ENCODE data around the gene FKBP2. TPM values are rescaled to one million over a fixed set of nuclear protein-coding genes. Genes with fewer than 3 reads are reported as not detected.
A peak's percentile ranks its signal among the peaks of the same experiment; 100 is the strongest.

FKBP2 gene
- total RNA-seq, 4 donors from 2014 or later = 45.5 to 78.3 (median 58.4) TPM

DNA sequence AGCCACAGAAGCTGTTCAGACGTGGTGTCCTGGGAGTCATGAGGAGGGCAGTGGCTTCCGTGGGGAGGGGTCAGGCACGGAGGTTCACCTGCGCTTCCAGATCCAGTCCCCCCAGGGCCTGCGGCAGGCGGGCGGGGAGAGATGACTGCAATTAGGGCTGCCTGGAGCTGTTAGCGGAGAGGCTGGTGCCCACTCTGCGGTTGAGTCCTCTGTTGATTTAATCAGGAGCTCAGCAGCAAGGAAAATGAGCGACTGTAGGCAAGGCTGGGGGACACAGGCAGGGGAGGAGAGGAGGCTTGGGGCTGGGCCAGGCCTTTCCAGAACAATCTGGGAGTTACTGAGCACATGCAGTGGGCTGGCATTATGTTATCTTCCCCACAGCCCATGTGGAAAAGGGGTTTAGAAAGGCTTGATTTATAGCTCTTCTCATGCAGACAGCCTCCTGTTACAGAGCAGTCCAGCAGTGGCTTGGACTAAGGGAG lies 23.5 kb downstream of the FKBP2 start:
- Histone ChIP-seq H3K27me3 (no peaks in the 10 kb centered on the region), H3K4me3 (no peak overlapping the region), H3K4me1 (peaks cover 0 to 23% (median 14%) of the 10 kb centered on the region in 3 donors), H3K36me3 (peaks cover 0 to 78% of the 10 kb centered on the region in 2 donors), H3K27ac (no peak overlapping the region), H3K9me3 (no peaks in the 10 kb centered on the region)
- TF ChIP-seq POLR2A (IDR thresholded peaks at IDR 0.05) = no peak
- TF ChIP-seq, protein P1, sequence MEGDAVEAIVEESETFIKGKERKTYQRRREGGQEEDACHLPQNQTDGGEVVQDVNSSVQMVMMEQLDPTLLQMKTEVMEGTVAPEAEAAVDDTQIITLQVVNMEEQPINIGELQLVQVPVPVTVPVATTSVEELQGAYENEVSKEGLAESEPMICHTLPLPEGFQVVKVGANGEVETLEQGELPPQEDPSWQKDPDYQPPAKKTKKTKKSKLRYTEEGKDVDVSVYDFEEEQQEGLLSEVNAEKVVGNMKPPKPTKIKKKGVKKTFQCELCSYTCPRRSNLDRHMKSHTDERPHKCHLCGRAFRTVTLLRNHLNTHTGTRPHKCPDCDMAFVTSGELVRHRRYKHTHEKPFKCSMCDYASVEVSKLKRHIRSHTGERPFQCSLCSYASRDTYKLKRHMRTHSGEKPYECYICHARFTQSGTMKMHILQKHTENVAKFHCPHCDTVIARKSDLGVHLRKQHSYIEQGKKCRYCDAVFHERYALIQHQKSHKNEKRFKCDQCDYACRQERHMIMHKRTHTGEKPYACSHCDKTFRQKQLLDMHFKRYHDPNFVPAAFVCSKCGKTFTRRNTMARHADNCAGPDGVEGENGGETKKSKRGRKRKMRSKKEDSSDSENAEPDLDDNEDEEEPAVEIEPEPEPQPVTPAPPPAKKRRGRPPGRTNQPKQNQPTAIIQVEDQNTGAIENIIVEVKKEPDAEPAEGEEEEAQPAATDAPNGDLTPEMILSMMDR (IDR thresholded peaks at IDR 0.05) = no peak
- TF ChIP-seq EP300 (IDR thresholded peaks at IDR 0.05) = no peak
- no peak for TF ChIP-seq POLR2AphosphoS5 (IDR thresholded peaks at IDR 0.05)
- no peak for ATAC-seq
- whole genome bisulfite sequencing, 2 donors (ENCODE audit: low coverage in 1 of 2) = 83% methylated on average over 1 of the region's 10 CpGs; no CpG with 5 or more reads in 1 of the 2 donors

DNA sequence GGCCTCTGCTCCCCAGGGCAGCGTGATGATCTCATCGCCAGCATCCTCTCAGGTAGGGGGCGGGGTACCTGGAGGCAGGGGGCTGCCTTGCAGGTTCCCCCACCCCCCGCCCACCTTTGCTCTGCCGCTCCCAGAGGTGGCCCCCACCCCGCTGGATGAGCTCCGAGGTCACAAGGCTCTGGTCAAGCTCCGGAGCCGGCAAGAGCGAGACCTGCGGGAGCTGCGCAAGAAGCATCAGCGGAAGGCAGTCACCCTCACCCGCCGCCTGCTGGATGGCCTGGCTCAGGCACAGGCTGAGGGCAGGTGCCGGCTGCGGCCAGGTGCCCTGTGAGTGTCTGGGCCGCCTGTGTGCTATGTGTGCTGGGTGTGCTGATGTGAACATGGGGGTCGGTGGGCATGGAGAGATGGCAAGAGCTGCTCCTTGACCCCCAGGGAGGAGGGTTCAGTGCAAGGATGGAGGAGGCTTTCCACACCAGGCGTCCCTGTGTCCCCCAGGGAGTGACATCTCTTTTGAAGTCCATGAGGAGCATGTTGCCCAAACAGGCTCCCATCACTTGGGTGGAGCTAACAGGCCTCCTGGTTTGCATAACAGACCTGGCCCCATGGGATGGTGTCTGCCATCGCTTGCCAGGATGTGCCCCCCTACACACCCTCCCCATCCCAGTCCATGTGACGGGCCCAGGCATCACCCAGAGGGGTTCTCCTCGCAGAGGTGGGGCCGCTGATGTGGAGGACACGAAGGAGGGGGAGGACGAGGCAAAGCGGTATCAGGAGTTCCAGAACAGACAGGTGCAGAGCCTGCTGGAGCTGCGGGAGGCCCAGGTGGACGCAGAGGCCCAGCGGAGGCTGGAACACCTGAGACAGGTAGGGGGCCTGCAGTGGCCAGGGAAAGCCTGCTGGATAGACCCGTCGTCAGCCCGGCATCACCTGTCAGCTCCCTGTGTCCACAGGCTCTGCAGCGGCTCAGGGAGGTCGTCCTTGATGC lies 24.6 kb downstream of the FKBP2 start:
- H3K36me3 ChIP-seq = peaks cover 0 to 67% of the 10 kb centered on the region in 2 donors
- peaks cover 0 to 23% (median 14%) of the 10 kb centered on the region in 3 donors for H3K4me1 ChIP-seq
- no peak overlapping the region for H3K4me3 ChIP-seq
- no peaks in the 10 kb centered on the region for H3K9me3 ChIP-seq
- TF ChIP-seq EP300 (IDR thresholded peaks at IDR 0.05) = no peak
- TF ChIP-seq, protein P1 (IDR thresholded peaks at IDR 0.05) = no peak
- no peak for TF ChIP-seq POLR2A (IDR thresholded peaks at IDR 0.05)
- TF ChIP-seq POLR2AphosphoS5 (IDR thresholded peaks at IDR 0.05) = no peak
- H3K27ac ChIP-seq = no peak overlapping the region
- ATAC-seq = no peak
- no CpG with 5 or more reads among the region's 35 CpGs for WGBS, 2 donors (ENCODE audit: low coverage in 1 of 2)
- no peaks in the 10 kb centered on the region for H3K27me3 ChIP-seq

DNA sequence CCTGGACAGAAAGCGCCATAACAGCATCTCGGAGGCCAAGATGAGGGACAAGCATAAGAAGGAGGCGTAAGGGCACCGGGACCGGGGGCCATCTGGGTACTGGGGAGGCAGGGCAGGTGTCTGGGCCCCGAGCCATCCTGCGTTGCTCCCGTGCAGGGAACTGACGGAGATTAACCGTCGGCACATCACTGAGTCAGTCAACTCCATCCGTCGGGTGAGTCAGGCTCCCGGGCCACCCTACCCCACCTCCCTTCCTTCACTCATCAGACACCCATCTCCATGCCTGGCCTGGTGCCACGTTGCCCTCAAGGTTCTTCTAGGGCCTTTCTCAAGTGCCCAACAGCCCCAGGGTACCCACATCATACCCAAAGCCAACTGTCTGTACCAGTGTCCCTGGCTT lies 25.4 kb downstream of the FKBP2 start:
- Histone ChIP-seq H3K27ac (peak overlapping the region in 3 of 4 donors; percentile 13 to 93 (median 91)), H3K9me3 (no peaks in the 10 kb centered on the region), H3K4me1 (peaks cover 0 to 23% (median 14%) of the 10 kb centered on the region in 3 donors), H3K27me3 (no peaks in the 10 kb centered on the region), H3K36me3 (peaks cover 0 to 61% of the 10 kb centered on the region in 2 donors), H3K4me3 (no peak overlapping the region)
- WGBS, 2 donors (ENCODE audit: low coverage in 1 of 2) = 100% methylated on average over 1 of the region's 15 CpGs
- no peak for TF ChIP-seq POLR2AphosphoS5 (IDR thresholded peaks at IDR 0.05)
- TF ChIP-seq, protein P1 (IDR thresholded peaks at IDR 0.05) = no peak
- no peak for TF ChIP-seq EP300 (IDR thresholded peaks at IDR 0.05)
- no peak for TF ChIP-seq POLR2A (IDR thresholded peaks at IDR 0.05)
- ATAC-seq = no peak

DNA sequence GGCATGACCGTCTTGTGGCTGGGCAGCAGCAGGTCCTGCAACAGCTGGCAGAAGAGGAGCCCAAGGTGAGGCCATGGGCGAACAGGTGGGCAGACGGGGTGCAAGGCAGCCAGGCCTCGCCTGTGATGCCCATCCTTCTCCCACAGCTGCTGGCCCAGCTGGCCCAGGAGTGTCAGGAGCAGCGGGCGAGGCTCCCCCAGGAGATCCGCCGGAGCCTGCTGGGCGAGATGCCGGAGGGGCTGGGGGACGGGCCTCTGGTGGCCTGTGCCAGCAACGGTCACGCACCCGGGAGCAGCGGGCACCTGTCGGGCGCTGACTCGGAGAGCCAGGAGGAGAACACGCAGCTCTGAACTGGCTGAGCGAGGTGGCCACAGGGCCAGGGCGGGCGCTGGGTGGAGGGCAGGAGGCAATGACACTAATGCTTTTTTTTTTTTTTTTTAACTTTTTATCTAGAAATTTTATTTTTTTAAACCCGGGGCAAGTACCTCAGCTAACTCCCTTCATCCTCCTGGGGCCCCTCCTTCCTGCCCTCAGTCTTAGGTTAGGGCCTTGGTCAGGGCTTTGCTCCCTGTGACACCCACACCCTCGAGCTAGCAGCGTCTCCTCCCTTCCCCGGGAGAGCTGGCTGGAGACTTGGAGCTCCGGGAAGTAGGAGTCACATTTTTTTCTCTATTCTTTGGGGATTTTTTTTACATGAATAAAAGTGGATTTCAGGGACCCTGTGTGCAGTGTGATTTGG lies 26.5 kb downstream of the FKBP2 start:
- Histone ChIP-seq H3K27ac (peak overlapping the region in 3 of 4 donors; percentile 91 to 97 (median 93)), H3K9me3 (no peaks in the 10 kb centered on the region), H3K4me1 (peaks cover 0 to 33% (median 19%) of the 10 kb centered on the region in 3 donors), H3K27me3 (no peaks in the 10 kb centered on the region), H3K36me3 (peaks cover 0 to 50% of the 10 kb centered on the region in 2 donors), H3K4me3 (no peak overlapping the region)
- no peak for ATAC-seq
- 70 to 74% methylated on average over 7 to 12 of the region's 27 CpGs for WGBS, 2 donors (ENCODE audit: low coverage in 1 of 2)
- TF ChIP-seq, protein P1 (IDR thresholded peaks at IDR 0.05) = no peak
- TF ChIP-seq POLR2AphosphoS5 (IDR thresholded peaks at IDR 0.05) (no peak), POLR2A (IDR thresholded peaks at IDR 0.05) (no peak), EP300 (IDR thresholded peaks at IDR 0.05) (no peak)
